ENCODE data around the gene MMP17.
"Not testable (repeated sequence)": the region's sequence is repeated elsewhere in the genome, so short reads cannot be mapped to it uniquely, and the experiment has no call there.

Gene MMP17

GRCh38 chr12:131867471-131867870 lies 39.3 kb downstream of the MMP17 start:
- no peak for DNase-seq

- no peak for DNase-seq
These were observed 39.9 kb downstream of the MMP17 start for GRCh38 chr12:131867891-131868675.

- DNase-seq = no peak
These were observed 41.8 kb downstream of the MMP17 start for GRCh38 chr12:131869871-131870418.

- no peak for DNase-seq
These were observed 43.5 kb downstream of the MMP17 start for GRCh38 chr12:131871677-131872076.

GRCh38 chr12:131872154-131873051 lies 44.2 kb downstream of the MMP17 start:
- DNase-seq = no peak

GRCh38 chr12:131873293-131873692 lies 45.1 kb downstream of the MMP17 start:
- DNase-seq = no peak

GRCh38 chr12:131874972-131875371 lies 46.8 kb downstream of the MMP17 start:
- not testable (repeated sequence) for DNase-seq

GRCh38 chr12:131877216-131877615 lies 49.0 kb downstream of the MMP17 start:
- not testable (repeated sequence) for DNase-seq

- not testable (repeated sequence) for DNase-seq
These were observed 50.2 kb downstream of the MMP17 start for GRCh38 chr12:131878436-131878835.

GRCh38 chr12:131882804-131883520 lies 54.8 kb downstream of the MMP17 start:
- DNase-seq = no peak

GRCh38 chr12:131883521-131883900 lies 55.3 kb downstream of the MMP17 start:
- DNase-seq = no peak

- DNase-seq = not testable (repeated sequence)
These were observed 56.9 kb downstream of the MMP17 start for GRCh38 chr12:131885076-131885475.

- DNase-seq = no peak
These were observed 57.4 kb downstream of the MMP17 start for GRCh38 chr12:131885543-131886057.

- not testable (repeated sequence) for DNase-seq
These were observed 63.5 kb downstream of the MMP17 start for GRCh38 chr12:131891722-131892121.

- no peak for DNase-seq
These were observed 64.8 kb downstream of the MMP17 start for GRCh38 chr12:131892711-131893604.

GRCh38 chr12:131893605-131894312 lies 65.6 kb downstream of the MMP17 start:
- no peak for DNase-seq

GRCh38 chr12:131894313-131894860 lies 66.2 kb downstream of the MMP17 start, which contains the start of gene ULK1:
Gene ULK1 (plus strand): TSS chr12:131894622. CDS start chr12:131895002, 380 bp downstream.
- DNase-seq = peak; percentile 98

GRCh38 chr12:131894981-131895639 lies 66.9 kb downstream of the MMP17 start:
- peak; percentile 66 for DNase-seq

- no peak for DNase-seq
These were observed 67.5 kb downstream of the MMP17 start for GRCh38 chr12:131895640-131896079.
